ENCODE measurements around the gene CPPED1. TPM values are rescaled to one million over a fixed set of nuclear protein-coding genes. Genes with fewer than 3 reads are reported as not detected.

Gene CPPED1
- total and polyA plus RNA-seq, 2 experiments from 2014 or later, result 27.2 to 28.6 TPM

- 29% methylated on average over 1 of the region's 1 CpG for WGBS (ENCODE audit: low lambda C conversion rate, missing lambda C conversion rate)
- no peak for TF ChIP-seq EZH2phosphoT487 (IDR thresholded peaks at IDR 0.05; ENCODE audit: low read depth, severe bottlenecking, unreplicated experiment)
- Histone ChIP-seq H3K27ac (no peak overlapping the region), H4K20me1 (ENCODE audit: insufficient read depth, poor library complexity, severe bottlenecking) (no peaks in the 10 kb centered on the region), H3K4me2 (no peak overlapping the region), H3K9me2 (replicated peaks; ENCODE audit: insufficient read depth) (no peaks in the 10 kb centered on the region), H3K4me1 (ENCODE audit: insufficient read depth) (no peaks in the 10 kb centered on the region), H3K4me3 (no peak overlapping the region), H2AFZ (no peak overlapping the region), H3K36me3 (replicated peaks; ENCODE audit: insufficient read depth, low read depth) (no peaks in the 10 kb centered on the region), H3K27me3 (no peaks in the 10 kb centered on the region), H3K9me3 (ENCODE audit: low read depth) (no peaks in the 10 kb centered on the region), H3K79me2 (no peaks in the 10 kb centered on the region)
- DNase-seq (ENCODE audit: low spot score), result no peak
Observed at GRCh38 chr16:12709807-12710206, 93.9 kb downstream of the CPPED1 start.

GRCh38 chr16:12708266-12708665 lies 95.4 kb downstream of the CPPED1 start:
- H3K4me2 ChIP-seq, result no peak overlapping the region
- DNase-seq (ENCODE audit: low spot score), result no peak
- no peaks in the 10 kb centered on the region for H3K36me3 ChIP-seq (replicated peaks; ENCODE audit: insufficient read depth, low read depth)
- TF ChIP-seq EZH2phosphoT487 (IDR thresholded peaks at IDR 0.05; ENCODE audit: low read depth, severe bottlenecking, unreplicated experiment), result no peak
- no peak for TF ChIP-seq EZH2 (IDR thresholded peaks at IDR 0.05; ENCODE audit: borderline replicate concordance)
- TF ChIP-seq, protein P1, sequence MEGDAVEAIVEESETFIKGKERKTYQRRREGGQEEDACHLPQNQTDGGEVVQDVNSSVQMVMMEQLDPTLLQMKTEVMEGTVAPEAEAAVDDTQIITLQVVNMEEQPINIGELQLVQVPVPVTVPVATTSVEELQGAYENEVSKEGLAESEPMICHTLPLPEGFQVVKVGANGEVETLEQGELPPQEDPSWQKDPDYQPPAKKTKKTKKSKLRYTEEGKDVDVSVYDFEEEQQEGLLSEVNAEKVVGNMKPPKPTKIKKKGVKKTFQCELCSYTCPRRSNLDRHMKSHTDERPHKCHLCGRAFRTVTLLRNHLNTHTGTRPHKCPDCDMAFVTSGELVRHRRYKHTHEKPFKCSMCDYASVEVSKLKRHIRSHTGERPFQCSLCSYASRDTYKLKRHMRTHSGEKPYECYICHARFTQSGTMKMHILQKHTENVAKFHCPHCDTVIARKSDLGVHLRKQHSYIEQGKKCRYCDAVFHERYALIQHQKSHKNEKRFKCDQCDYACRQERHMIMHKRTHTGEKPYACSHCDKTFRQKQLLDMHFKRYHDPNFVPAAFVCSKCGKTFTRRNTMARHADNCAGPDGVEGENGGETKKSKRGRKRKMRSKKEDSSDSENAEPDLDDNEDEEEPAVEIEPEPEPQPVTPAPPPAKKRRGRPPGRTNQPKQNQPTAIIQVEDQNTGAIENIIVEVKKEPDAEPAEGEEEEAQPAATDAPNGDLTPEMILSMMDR (IDR thresholded peaks at IDR 0.05; ENCODE audit: poor library complexity), result no peak
- H2AFZ ChIP-seq, result no peak overlapping the region
- no peaks in the 10 kb centered on the region for H4K20me1 ChIP-seq (ENCODE audit: insufficient read depth, poor library complexity, severe bottlenecking)
- no peaks in the 10 kb centered on the region for H3K9me3 ChIP-seq (ENCODE audit: low read depth)
- no peaks in the 10 kb centered on the region for H3K27me3 ChIP-seq
- H3K9me2 ChIP-seq (replicated peaks; ENCODE audit: insufficient read depth), result no peaks in the 10 kb centered on the region
- H3K4me3 ChIP-seq, result no peak overlapping the region
- 54% methylated on average over 3 of the region's 3 CpGs for WGBS (ENCODE audit: low lambda C conversion rate, missing lambda C conversion rate)
- no peak overlapping the region for H3K27ac ChIP-seq
- no peaks in the 10 kb centered on the region for H3K79me2 ChIP-seq
- no peaks in the 10 kb centered on the region for H3K4me1 ChIP-seq (ENCODE audit: insufficient read depth)

DNA sequence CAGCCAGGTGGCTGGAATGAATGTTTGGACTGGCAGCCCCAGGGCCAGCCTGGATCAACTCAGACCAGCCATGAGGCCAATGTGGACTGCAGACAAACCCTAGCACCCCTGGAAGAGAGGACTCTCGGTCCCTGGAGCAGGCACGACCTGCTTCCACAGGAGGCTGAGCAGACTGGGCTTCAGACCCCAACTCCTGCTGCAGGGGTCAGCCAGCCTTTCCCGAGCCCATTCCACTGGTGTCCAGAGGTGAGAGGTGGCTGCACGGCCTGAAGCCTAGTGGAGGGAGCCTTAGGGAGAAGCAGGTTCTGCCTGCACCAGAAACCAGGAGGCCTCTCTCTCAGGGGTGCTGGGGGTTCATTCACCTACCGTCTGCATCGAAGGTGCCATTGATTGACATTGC lies 97.1 kb downstream of the CPPED1 start:
- no peak for TF ChIP-seq EZH2 (IDR thresholded peaks at IDR 0.05; ENCODE audit: borderline replicate concordance)
- no peak for TF ChIP-seq EZH2phosphoT487 (IDR thresholded peaks at IDR 0.05; ENCODE audit: low read depth, severe bottlenecking, unreplicated experiment)
- TF ChIP-seq, protein P1 (IDR thresholded peaks at IDR 0.05; ENCODE audit: poor library complexity), result no peak
- H3K4me3 ChIP-seq, result no peak overlapping the region
- 92% methylated on average over 6 of the region's 6 CpGs for WGBS (ENCODE audit: low lambda C conversion rate, missing lambda C conversion rate)
- H3K4me1 ChIP-seq (ENCODE audit: insufficient read depth), result no peaks in the 10 kb centered on the region
- H3K36me3 ChIP-seq (replicated peaks; ENCODE audit: insufficient read depth, low read depth), result no peaks in the 10 kb centered on the region
- no peak for DNase-seq (ENCODE audit: low spot score)
- H3K9me3 ChIP-seq (ENCODE audit: low read depth), result no peaks in the 10 kb centered on the region
- no peak overlapping the region for H2AFZ ChIP-seq
- no peaks in the 10 kb centered on the region for H4K20me1 ChIP-seq (ENCODE audit: insufficient read depth, poor library complexity, severe bottlenecking)
- no peaks in the 10 kb centered on the region for H3K27me3 ChIP-seq
- H3K27ac ChIP-seq, result no peak overlapping the region
- H3K9me2 ChIP-seq (replicated peaks; ENCODE audit: insufficient read depth), result no peaks in the 10 kb centered on the region
- H3K4me2 ChIP-seq, result no peak overlapping the region
- H3K79me2 ChIP-seq, result no peaks in the 10 kb centered on the region

- H3K4me2 ChIP-seq, result no peak overlapping the region
- no peaks in the 10 kb centered on the region for H3K36me3 ChIP-seq (replicated peaks; ENCODE audit: insufficient read depth, low read depth)
- H3K4me1 ChIP-seq (ENCODE audit: insufficient read depth), result no peaks in the 10 kb centered on the region
- H3K27ac ChIP-seq, result no peak overlapping the region
- H4K20me1 ChIP-seq (ENCODE audit: insufficient read depth, poor library complexity, severe bottlenecking), result no peaks in the 10 kb centered on the region
- H3K27me3 ChIP-seq, result no peaks in the 10 kb centered on the region
- WGBS (ENCODE audit: low lambda C conversion rate, missing lambda C conversion rate), result 96% methylated on average over 31 of the region's 31 CpGs
- TF ChIP-seq, protein P1 (IDR thresholded peaks at IDR 0.05; ENCODE audit: poor library complexity), result no peak
- TF ChIP-seq EZH2phosphoT487 (IDR thresholded peaks at IDR 0.05; ENCODE audit: low read depth, severe bottlenecking, unreplicated experiment) (no peak), EZH2 (IDR thresholded peaks at IDR 0.05; ENCODE audit: borderline replicate concordance) (no peak)
- H3K9me3 ChIP-seq (ENCODE audit: low read depth), result no peaks in the 10 kb centered on the region
- no peak for DNase-seq (ENCODE audit: low spot score)
- no peaks in the 10 kb centered on the region for H3K79me2 ChIP-seq
- no peaks in the 10 kb centered on the region for H3K9me2 ChIP-seq (replicated peaks; ENCODE audit: insufficient read depth)
- H3K4me3 ChIP-seq, result no peak overlapping the region
- no peak overlapping the region for H2AFZ ChIP-seq
Observed at GRCh38 chr16:12704492-12705111, 99.1 kb downstream of the CPPED1 start.

Data from hepatocyte (in vitro differentiated cells).